Measurements from ENCODE around the gene PRRG4.
"Not testable (repeated sequence)": the region's sequence is repeated elsewhere in the genome, so short reads cannot be mapped to it uniquely, and the experiment has no call there.

The PRRG4 gene

DNA sequence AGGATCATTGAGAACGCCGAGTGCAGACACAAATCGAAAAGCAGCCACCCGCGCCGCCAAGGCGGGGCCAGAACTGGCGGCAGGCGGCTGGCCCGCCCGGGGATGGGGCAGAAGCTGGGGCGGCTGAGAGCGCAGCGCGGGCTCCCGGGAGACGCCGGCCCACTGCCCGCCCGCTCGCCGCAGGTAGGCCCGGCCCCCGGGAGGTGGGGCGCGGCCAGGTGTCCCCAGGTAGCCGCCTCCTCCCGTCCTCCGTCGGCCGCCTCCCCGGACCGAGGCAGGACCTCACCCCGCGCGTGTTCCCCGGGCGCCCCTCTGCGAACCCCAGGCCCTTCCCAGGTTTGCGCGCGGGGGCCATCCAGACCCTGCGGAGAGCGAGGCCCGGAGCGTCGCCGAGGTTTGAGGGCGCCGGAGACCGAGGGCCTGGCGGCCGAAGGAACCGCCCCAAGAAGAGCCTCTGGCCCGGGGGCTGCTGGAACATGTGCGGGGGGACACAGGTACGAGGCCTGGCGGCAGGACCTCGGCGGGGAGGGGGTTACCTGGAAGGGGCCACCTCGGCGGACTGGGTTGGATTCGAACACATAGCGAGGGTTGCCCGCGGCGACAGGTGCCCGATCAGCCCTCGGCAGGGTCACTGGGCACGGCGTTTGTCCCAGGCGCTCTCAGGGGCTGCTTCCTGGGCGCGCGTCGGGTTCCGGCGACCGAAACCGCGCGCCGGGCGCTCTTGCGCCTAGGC is at the start of gene PRRG4:
TSS of gene PRRG4 (plus strand) at position 248 of the 733 bp plus-strand sequence. CDS start 603 bp downstream, outside the sequence.
- no peak for DNase-seq (ENCODE audit: low read depth)

DNA sequence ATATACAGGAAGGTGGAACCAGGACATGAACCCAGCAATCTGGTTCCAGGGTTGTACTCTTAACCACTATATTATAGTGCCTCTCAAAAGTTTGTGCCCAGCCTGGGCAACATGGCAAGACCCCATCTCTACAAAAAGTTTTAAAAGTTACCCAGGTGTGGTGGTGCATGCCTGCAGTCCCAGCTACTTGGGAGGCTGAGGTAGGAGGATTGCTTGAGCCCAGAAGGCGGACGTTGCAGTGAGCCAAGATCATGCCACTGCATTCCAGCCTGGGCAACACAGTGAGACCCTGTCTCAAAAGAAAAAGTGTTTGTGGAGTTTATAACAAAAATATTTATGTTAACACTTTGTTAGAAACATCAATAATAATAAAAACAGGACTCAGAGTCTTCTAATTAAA is 48.9 kb upstream of the PRRG4 start:
- not testable (repeated sequence) for DNase-seq (ENCODE audit: low read depth)

DNA sequence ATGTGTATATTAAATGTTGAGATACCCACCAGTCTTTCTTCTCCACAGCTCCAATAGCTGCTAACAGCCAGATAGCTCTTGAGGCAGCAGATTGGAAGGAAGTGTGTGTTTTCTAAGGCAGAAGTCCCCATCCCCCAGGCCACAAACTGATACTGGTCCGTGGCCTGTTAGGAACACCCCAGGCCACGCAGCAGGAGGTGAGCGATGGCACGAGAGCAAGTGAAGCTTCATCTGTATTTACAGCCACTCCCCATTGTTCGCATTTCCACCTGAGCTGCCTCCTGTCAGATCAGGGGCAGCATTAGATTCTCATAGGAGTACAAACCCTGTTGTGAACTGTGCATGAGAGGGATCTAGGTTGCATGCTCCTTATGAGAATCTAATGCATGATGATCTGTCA is 48.0 kb upstream of the PRRG4 start:
- DNase-seq (ENCODE audit: low read depth): no peak

DNA sequence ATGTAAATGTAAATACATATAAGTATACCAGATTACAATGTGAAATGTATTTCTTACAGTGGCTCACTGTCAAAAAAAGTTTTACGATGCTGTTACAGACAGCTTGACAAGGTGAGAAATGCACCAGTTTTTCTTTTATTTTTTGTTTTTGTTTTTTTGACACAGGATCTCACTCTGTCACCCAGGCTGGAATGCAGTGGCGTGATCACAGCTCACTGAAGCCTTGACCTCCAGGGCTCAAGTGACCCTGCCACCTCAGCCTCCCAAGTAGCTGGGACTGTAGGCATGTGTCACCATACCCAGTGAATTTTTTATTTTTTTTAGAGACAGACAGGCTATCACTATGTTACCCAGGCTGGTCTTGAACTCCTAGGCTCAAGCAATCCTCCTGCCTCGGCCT is 44.5 kb upstream of the PRRG4 start:
- no peak for DNase-seq (ENCODE audit: low read depth)

DNA sequence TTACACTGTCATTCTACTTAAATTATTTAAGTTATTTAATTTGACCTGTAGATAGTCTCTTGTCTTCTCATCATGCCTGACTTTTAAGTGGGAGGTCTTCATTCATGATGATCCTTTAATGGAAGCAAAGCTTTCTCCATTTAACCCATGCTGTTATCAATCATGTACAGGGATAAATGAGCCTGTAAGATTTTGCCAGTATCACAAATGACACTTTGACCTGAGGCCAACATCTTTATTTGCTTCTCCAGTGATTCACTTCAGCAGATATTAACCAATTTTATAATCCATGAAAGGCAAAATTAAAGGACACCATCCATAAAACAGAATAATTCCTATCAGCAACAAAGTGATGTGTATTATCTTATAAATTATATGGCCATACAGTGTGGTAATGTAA is 42.9 kb upstream of the PRRG4 start:
- DNase-seq (ENCODE audit: low read depth): no peak

DNA sequence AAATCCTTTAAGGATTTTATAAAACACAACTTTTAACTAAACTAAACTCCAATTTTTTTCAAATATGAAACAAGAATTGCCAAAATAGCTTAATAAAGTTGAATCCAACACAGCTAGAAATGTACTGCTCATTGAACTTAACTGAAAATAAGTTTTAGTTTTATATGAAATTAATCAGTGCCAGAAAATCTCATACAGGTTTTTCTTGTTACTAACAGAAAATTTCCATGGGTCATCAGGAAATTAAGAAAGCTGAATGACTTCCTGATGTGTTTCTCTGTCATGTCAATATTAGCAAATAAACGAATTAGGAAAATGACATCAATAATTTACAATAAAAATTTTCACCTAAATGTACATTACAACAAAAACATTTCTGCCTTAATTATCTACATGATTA is 38.8 kb upstream of the PRRG4 start:
- DNase-seq (ENCODE audit: low read depth): no peak

DNA sequence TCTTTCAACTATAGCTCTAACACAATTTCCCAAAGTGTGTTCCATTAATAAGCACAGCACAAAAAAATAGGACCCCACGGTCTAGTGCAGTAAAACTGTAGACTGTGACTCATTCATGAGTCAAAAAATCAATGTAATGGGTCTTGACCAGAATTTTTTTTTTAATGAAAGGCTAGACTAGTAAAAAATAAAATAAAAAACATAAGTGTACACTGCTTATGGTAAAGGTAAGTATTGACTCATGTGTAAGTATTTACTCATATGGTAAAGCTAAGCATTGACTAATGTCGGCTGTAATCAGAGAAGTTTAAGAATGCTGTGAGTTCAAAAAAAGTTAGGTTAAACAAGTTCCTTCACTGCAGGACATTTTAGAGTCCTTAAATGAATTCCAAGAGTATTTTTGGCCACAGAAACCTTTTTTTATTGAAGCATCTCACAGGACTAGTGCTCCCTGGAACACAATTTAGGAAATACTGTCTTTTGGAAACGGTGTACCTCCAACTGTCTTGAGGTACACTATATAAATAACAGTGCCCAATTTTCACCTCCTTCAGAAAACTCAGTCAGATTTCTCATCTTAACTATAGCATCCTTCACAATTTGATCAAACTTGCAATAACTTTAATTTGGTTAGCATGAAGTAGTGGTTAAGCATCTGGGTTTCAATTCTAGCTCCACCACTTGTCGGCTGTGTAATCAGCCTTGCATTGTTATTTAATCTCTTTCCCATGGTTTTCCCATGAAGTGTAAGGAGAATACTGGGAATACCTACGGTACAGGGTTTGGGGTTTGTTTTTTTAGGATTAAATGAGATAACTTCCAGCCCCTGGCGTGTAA is 37.4 kb upstream of the PRRG4 start:
- no peak for DNase-seq (ENCODE audit: low read depth)

DNA sequence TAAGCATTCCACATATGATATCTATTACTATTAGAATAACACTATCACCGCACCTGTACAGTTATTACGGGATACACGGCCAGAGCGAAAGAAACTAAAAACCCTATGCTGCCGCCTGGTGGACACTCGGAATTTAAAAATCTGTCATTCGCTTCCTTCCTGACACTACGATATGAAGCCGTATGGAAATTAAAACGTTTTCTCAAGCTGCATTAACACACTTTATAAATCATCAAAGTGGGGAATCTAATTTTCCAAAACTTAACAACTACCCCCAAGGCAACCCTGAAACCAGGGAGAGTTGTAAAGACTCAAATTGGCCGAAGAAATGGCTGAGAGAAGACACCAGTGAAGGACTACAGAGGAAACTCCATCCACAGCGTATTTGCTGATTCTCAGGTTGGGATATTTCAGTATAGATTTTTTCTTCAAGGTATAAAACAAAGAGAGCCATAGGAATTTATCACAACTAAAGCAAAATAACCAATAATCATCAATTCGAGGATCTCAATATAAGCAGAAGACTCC is 36.7 kb upstream of the PRRG4 start:
- no peak for DNase-seq (ENCODE audit: low read depth)

DNA sequence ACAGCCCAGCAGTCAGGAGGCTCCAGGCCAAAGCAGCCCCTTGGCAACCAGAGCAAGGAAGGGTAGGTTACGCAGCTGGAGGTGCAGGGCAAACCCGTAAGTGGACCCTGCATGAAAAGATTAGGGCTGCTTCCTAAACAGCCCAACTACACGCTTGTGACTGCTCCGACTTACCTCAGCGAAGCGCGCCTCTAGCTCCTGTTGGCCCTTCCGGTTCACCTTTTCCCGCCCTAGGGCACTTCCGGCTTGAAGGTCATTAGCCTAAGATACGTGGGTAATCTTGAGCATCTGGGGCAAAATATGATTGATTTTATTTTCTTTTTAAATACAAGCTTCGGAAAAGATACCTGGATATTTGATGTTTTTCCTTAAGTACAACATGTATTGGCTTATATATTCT is 35.3 kb upstream of the PRRG4 start, which contains the start of gene CCDC73:
TSS of gene CCDC73 (minus strand) at position 224 of the 400 bp plus-strand sequence. CDS start 34,419 bp downstream, outside the sequence.
- no peak for DNase-seq (ENCODE audit: low read depth)

DNA sequence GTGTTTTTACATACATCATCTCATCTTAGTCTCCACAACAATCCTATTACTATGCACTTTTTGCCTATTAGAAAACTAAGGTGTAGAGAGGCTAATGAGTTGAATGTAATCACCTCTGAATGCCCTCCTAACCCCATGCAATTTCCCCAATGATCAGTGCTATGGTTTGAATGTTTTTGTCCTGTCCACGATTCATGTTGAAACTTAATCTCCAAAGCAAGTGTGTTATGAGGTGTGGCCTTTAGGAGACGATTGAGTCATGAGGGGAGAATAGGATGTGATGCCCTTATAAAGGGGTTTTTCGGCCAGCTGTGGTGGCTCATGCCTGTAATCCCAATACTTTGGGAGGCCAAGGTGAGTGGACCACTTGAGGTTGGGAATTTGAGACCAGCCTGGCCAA is 33.3 kb upstream of the PRRG4 start:
- no peak for DNase-seq (ENCODE audit: low read depth)

DNA sequence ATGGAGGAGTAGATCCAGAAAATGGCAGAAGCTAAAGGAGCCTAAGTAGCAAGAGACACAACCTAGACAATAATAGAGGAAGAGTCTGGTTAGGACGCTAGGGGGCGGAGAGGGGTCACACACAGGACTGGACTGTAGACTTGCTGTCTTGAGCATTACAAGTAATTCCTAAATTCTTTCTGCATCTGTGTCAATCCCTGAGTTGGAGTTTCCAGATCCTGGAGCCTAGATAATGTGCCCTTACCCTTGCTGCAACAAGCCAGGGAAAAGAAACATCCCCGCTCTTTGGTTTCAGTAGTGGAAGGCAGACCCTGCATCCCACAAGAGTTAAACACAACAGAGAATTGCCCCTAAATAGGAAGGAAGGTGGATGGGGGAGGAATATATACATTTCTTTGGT is 20.4 kb upstream of the PRRG4 start:
- DNase-seq (ENCODE audit: low read depth): peak; percentile 14

DNA sequence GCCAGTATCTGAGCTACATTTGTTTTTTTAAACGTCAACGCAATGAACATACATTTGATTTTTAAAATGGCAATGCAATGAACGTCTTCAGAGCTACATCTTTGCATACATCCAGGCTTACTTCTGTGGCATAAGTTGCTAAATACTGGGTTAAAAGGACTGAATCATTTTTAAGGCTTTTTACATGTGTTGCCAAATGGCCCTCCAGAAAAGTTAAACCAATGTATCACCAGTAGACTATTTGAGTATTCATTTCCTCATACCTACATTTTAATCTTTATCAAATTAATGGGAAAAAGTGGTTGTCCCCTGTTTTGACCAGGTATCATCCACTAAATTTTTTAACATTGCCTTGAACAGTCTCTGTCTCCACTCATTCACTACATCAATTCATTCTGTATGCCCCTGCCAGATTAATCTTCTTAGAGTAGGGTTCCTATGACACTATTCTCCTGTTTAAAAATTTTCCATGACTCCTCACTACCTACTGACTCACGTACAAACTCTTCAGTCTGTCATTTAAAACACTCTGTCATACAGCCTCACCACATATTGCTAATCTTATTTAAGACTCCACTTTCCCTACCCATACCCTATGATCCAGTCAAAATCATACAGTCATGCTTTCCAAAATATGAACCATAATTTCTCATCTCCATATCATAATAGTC is 12.4 kb upstream of the PRRG4 start:
- no peak for DNase-seq (ENCODE audit: low read depth)

DNA sequence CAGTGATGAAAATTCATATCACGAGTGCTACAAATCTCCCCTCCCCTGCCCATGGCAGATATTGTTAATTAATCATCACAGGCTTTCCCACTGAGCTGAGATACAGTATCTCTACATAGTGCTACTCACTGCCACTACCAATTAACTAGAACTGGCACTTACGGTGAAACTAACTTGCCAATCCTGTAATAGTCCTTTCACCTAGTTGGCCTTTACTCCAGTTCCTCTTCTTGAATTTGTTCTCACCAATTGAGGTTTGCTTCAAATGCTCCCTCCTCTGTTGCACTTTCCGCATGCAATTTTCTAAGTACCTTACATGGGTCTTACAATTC is 11.9 kb upstream of the PRRG4 start:
- no peak for DNase-seq (ENCODE audit: low read depth)

DNA sequence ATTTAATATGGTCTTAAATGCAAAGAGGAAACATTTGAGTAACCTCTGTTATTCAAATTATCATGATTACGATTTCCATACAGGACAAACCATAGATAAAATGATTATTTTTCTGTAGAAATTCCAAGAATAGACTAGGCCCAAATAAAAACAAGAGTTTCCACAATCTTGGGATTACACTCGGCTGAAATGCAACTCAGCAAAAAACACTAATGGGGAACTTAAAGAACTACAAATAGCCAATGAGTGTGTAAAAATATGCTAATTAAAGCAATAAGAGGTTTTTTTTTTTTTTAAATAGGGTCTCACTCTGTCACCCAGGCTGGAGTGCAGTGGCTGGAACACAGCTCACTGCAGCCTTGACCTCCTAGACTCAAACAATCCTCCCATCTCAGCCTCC is 10.5 kb upstream of the PRRG4 start:
- DNase-seq (ENCODE audit: low read depth): no peak

DNA sequence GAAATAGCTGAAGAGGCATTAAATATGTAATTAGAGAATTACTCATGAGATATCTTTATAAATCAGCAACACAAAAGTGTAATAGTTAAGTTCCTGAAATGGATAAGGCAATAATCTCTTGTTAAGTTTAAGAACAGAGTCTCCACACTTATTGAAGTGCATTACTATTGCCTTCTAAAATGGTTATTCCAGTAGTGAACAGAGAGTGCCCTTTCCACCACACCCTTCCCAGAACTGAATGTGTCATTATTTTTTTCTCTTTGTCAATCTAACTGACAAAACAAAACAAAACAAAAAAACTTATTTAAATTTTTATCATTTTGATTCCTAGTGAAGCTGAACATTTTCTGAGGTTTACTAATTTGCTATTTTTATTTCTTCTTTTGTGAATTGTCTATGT is 9.2 kb upstream of the PRRG4 start:
- no peak for DNase-seq (ENCODE audit: low read depth)

DNA sequence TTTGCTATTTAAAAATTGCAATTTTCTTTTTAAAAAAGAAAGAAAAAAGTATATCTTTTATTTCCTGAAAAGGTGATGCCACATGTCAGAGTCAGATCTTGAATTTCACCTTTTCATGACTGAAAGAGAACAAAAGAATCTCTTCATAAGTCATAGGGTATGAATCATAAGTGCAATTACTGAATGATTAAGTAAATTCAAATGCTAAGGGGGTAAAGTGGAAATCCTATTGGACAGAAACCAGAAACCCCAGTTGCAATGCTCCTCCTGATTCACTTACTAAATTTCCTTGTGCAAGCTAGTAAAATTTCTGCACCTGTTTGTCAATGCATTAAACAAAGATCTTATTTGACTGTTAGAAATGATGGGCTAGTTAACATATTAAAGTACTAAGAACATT is 8.2 kb upstream of the PRRG4 start:
- no peak for DNase-seq (ENCODE audit: low read depth)

DNA sequence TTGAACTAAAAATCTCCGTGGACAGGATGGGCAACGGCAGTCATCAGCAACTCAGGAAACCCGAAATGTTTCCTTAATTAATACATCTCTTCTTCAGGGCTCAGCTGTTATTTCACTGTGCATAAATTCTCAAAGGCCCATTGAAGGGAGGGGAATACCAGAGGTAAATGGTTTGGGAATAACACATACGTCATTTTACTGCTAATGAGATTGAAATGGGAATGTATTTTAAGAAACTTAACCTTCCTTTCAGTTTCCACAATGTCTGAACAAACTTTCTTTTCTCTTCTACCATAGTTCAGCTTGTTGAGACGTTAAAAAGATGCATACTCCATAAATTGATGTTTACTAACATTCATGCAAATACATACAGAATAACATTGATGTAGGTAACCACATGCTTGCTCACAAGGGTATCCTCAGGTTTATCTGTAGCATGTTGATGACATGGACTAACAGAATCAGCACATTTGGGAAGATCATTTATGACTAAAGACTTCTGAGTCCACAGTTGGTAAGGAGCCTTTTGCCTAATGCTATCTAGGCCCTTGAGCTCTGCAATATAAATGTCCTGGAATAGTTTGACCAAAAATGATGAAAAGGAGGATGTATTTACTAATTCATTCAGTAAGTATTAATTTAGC is 7.7 kb upstream of the PRRG4 start:
- no peak for DNase-seq (ENCODE audit: low read depth)

DNA sequence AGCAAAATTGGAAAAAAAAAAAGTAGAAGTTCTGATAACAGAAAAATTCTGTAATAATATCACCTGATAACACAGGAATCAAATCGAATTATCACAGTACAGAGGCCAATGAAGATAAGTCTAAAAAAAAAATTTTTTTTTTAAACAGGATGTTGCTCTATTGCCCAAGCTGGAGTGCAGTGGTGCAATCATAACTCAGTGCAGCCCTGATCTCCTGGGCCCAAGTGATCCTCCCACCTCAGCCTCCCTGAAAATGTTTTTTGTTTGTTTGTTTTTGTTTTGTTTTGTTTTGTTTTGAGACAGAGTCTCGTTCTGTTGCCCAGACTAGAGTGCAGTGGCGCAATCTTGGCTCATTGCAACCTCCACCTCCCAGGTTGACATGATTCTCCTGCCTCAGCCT is 6.1 kb upstream of the PRRG4 start:
- not testable (repeated sequence) for DNase-seq (ENCODE audit: low read depth)

DNA sequence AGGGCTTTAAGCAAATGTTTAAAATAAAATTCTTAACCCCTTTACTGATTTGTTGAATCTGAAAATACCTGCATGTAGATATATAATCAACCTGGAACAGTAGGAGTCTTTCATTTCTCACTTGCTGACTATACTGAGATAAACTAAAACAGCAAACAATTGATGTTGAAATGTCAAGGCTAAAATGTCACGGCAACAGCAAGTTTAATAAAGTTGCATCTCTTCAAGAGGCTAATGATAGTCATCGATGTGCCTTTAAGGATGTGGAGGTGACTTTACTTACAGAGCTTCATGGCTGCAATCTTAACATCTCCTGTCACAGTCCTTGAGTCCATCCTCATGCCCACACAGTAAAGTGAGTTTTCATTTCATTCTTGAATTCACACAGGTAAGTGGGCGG is 3.6 kb upstream of the PRRG4 start:
- no peak for DNase-seq (ENCODE audit: low read depth)

DNA sequence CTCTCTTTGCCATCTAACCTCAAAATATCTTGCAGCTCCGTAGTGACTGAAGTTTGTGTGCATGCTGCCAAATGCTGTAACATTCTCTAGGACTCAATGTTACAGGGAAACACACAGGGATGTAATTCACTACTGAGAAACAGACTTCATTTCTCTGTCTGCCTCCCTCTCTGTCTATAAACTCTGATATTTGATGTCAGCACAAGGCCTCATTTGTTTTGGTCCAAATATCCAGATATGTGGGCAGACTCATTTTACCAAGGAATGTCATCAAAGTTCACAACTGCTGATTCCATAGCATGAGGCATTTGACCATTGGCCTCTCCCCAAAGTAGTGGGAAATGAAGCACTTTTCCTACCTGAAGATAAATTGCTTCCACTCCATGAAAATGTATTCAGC is 2.5 kb upstream of the PRRG4 start:
- no peak for DNase-seq (ENCODE audit: low read depth)

DNA sequence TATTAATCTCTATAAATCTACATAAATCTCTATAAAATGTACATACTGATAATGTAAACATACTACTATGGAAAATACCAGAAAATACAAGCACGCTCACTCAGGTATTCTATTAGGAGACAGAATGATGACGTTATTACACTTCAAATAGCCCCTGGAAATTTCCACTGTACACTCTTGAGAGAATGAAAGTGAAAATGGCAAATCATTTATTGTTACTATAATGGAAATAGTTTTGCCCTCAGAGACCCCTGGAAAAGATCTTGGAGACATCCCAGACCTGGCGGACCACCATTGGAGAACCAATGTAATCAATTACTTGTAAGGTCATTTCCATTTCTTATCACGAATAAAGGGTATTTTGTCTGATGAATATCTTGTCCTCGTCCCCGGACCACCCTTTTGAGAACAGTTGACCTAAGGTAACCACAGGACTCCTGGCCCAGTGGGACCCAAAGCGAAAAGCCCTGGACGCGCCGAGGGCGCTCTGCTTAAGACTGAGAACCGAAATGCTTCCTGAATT is 509 bp upstream of the PRRG4 start:
- DNase-seq (ENCODE audit: low read depth): no peak

DNA sequence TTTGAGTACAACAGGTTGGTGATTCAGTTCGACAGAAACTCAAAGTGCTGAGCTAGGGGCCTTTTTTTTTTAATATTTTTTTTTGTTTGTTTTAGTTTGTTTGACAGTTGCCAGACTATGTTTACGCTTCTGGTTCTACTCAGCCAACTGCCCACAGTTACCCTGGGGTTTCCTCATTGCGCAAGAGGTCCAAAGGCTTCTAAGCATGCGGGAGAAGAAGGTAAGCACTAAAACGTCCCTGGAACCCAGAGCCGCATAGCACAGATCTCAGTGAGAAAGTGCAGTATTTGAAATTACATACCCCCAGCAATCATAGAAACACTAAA is 649 bp downstream of the PRRG4 start:
- DNase-seq (ENCODE audit: low read depth): no peak
